ENCODE measurements around the gene PRDM5.

Gene PRDM5

GRCh38 chr4:120922381-120923206 lies at the start of gene PRDM5:
Gene PRDM5, minus strand, starts transcription at chr4:120922726. Its CDS starts 118 bp downstream, at chr4:120922608.
- no peak for DNase-seq (ENCODE audit: low read depth)
- no peak within 1 kb of the TSS for H3K4me3 ChIP-seq (ENCODE audit: low read depth, low read length)

GRCh38 chr4:120971884-120972283 lies 49.4 kb upstream of the PRDM5 start:
- no peak for TF ChIP-seq MAX (IDR thresholded peaks at IDR 0.05; ENCODE audit: low read depth, low read length)
- TF ChIP-seq MYC (IDR thresholded peaks at IDR 0.05; ENCODE audit: low read depth, low read length), result no peak
- no peak for TF ChIP-seq CTCF (IDR thresholded peaks at IDR 0.05; ENCODE audit: low read depth, low read length)
- no peak for TF ChIP-seq POLR2A (IDR thresholded peaks at IDR 0.05; ENCODE audit: extremely low read depth, insufficient read length)
- no peak overlapping the region for H3K4me3 ChIP-seq (ENCODE audit: low read depth, low read length)
- DNase-seq (ENCODE audit: low read depth), result no peak

More at GRCh38 chr4:120922381-120923206, at the start of gene PRDM5:
- TF ChIP-seq POLR2A (IDR thresholded peaks at IDR 0.05; ENCODE audit: extremely low read depth, insufficient read length) (no peak), MAX (IDR thresholded peaks at IDR 0.05; ENCODE audit: low read depth, low read length) (no peak), CTCF (IDR thresholded peaks at IDR 0.05; ENCODE audit: low read depth, low read length) (no peak), MYC (IDR thresholded peaks at IDR 0.05; ENCODE audit: low read depth, low read length) (no peak)

GRCh38 chr4:120965938-120966337 lies 43.4 kb upstream of the PRDM5 start:
- no peak overlapping the region for H3K4me3 ChIP-seq (ENCODE audit: low read depth, low read length)
- TF ChIP-seq CTCF (IDR thresholded peaks at IDR 0.05; ENCODE audit: low read depth, low read length), result no peak
- no peak for TF ChIP-seq MYC (IDR thresholded peaks at IDR 0.05; ENCODE audit: low read depth, low read length)
- TF ChIP-seq MAX (IDR thresholded peaks at IDR 0.05; ENCODE audit: low read depth, low read length), result no peak
- no peak for DNase-seq (ENCODE audit: low read depth)

- TF ChIP-seq MAX (IDR thresholded peaks at IDR 0.05; ENCODE audit: low read depth, low read length) (no peak), CTCF (IDR thresholded peaks at IDR 0.05; ENCODE audit: low read depth, low read length) (no peak), POLR2A (IDR thresholded peaks at IDR 0.05; ENCODE audit: extremely low read depth, insufficient read length) (no peak), MYC (IDR thresholded peaks at IDR 0.05; ENCODE audit: low read depth, low read length) (no peak)
Observed at GRCh38 chr4:120964596-120964995, 42.1 kb upstream of the PRDM5 start.

GRCh38 chr4:120963449-120963848 lies 40.9 kb upstream of the PRDM5 start:
- no peak for DNase-seq (ENCODE audit: low read depth)
- TF ChIP-seq MAX (IDR thresholded peaks at IDR 0.05; ENCODE audit: low read depth, low read length) (no peak), CTCF (IDR thresholded peaks at IDR 0.05; ENCODE audit: low read depth, low read length) (no peak), MYC (IDR thresholded peaks at IDR 0.05; ENCODE audit: low read depth, low read length) (no peak), POLR2A (IDR thresholded peaks at IDR 0.05; ENCODE audit: extremely low read depth, insufficient read length) (no peak)
- H3K4me3 ChIP-seq (ENCODE audit: low read depth, low read length), result no peak overlapping the region

More at GRCh38 chr4:120964596-120964995, 42.1 kb upstream of the PRDM5 start:
- DNase-seq (ENCODE audit: low read depth), result no peak
- H3K4me3 ChIP-seq (ENCODE audit: low read depth, low read length), result no peak overlapping the region

Measured in NB4 (cell line).